NT2/D1 (cell line): ENCODE measurements around the gene TOP3B.

ENCODE experiments used
- SUZ12 ChIP-seq: IDR thresholded peaks from 2 replicates; pipeline ENCODE4 v1.6.1; 2011; ENCODE audit not compliant: insufficient read length, insufficient read depth; ENCODE audit errors: extremely low read depth
- YY1 ChIP-seq: IDR thresholded peaks from 2 replicates; pipeline ENCODE4 v1.6.1; 2011; ENCODE audit not compliant: insufficient read length, insufficient read depth

DNA sequence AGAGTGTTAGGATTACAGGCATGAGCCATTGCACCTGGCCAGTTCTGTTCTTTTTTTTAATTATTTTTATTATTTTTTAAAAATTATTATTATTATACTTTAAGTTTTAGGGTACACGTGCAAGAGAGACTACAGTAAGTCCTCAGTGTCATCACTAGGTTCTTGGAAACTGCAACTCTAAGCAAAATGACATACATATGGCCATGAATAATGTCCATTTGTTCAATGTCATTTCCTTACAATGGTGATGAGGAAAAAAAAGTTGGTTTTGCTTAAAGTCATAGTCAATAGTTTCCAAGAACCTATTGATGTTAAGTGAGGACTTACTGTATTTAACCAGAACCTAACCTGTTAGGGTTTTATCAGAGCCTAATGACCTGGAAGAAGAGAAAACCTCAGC is 29.4 kb upstream of the TOP3B start:
- TF ChIP-seq YY1, result no peak
- TF ChIP-seq SUZ12, result no peak
